ENCODE data around the gene PCDHGA3.
"Not testable (repeated sequence)": the region's sequence is repeated elsewhere in the genome, so short reads cannot be mapped to it uniquely, and the experiment has no call there.

The PCDHGA3 gene

DNA sequence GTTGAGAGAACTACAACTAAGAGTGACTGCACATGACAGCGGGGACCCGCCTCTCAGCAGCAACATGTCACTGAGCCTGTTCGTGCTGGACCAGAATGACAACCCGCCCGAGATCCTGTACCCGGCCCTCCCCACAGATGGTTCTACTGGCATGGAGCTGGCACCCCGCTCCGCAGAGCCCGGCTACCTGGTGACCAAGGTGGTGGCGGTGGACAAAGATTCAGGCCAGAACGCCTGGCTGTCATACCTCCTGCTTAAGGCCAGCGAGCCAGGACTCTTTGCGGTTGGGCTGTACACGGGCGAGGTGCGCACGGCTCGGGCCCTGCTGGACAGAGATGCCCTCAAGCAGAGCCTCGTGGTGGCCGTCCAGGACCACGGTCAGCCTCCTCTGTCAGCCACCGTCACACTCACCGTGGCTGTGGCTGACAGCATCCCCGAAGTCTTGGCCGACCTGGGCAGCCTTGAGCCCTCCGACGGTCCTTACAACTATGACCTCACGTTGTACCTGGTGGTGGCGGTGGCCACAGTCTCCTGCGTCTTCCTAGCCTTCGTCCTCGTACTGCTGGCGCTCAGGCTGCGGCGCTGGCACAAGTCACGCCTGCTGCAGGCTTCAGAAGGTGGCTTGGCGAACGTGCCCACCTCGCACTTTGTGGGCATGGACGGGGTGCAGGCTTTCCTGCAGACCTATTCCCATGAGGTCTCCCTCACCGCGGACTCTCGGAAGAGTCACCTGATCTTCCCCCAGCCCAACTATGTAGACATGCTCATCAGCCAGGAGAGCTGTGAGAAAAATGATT lies 41.0 kb downstream of the PCDHGA3 start:
- no peak overlapping the region for H3K4me3 ChIP-seq (ENCODE audit: low read length)
- H3K27ac ChIP-seq (ENCODE audit: low read length) = no peak overlapping the region
- no CpG with 5 or more reads among the region's 43 CpGs for whole genome bisulfite sequencing (ENCODE audit: insufficient coverage, insufficient read length)
- H3K4me1 ChIP-seq (ENCODE audit: control insufficient read depth, insufficient read depth, low read length) = peaks cover 1% of the 10 kb centered on the region; the same call in 1 of the 2 replicates
- DNase-seq (ENCODE audit: low read depth, low spot score) = no peak
- H3K9me3 ChIP-seq (ENCODE audit: control insufficient read depth, insufficient read depth, low read length) = peaks cover 2% of the 10 kb centered on the region
- no peaks in the 10 kb centered on the region for H3K36me3 ChIP-seq (ENCODE audit: control insufficient read depth, insufficient read depth, low read length)
- peaks cover 3% of the 10 kb centered on the region; the same call in 1 of the 2 replicates for H3K27me3 ChIP-seq (ENCODE audit: control insufficient read depth, insufficient read depth, low read length)

DNA sequence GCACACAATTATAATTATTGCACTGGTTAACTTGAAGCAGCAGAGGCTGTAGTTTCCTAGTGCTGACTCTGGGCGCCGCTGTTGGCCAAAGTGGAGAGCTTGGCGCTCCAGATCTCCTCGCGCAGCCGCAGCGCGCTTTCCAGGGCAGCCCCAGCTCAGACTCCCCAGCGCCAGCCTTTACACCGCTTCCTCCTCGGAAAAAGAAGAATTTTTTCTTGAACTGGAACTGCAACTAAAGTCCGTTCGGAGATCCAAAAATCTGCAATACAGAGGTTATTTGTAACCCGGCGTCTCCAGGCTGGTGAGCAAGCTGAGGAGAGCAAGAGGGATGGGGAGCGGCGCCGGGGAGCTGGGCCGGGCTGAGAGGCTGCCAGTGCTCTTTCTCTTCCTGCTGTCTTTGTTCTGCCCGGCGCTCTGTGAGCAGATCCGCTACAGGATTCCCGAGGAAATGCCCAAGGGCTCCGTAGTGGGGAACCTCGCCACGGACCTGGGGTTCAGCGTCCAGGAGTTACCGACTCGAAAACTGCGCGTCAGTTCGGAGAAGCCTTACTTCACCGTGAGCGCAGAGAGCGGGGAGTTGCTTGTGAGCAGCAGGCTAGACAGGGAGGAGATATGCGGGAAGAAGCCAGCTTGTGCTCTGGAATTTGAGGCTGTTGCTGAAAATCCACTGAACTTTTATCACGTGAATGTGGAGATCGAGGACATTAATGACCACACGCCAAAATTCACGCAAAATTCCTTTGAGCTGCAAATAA lies 44.1 kb downstream of the PCDHGA3 start, which contains the start of gene PCDHGB4:
Gene PCDHGB4, plus strand, starts transcription at position 142 of the 755 bp plus-strand sequence. Its CDS starts 187 bp downstream, at position 329.
- not testable (repeated sequence) for H3K9me3 ChIP-seq (ENCODE audit: control insufficient read depth, insufficient read depth, low read length); H3K36me3 ChIP-seq (ENCODE audit: control insufficient read depth, insufficient read depth, low read length); DNase-seq (ENCODE audit: low read depth, low spot score); H3K27me3 ChIP-seq (ENCODE audit: control insufficient read depth, insufficient read depth, low read length); H3K27ac ChIP-seq (ENCODE audit: low read length); H3K4me1 ChIP-seq (ENCODE audit: control insufficient read depth, insufficient read depth, low read length)
- no CpG with 5 or more reads among the region's 40 CpGs for WGBS (ENCODE audit: insufficient coverage, insufficient read length)
- peak within 1 kb of the TSS; percentile 66; the same call in 1 of the 2 replicates for H3K4me3 ChIP-seq (ENCODE audit: low read length)

DNA sequence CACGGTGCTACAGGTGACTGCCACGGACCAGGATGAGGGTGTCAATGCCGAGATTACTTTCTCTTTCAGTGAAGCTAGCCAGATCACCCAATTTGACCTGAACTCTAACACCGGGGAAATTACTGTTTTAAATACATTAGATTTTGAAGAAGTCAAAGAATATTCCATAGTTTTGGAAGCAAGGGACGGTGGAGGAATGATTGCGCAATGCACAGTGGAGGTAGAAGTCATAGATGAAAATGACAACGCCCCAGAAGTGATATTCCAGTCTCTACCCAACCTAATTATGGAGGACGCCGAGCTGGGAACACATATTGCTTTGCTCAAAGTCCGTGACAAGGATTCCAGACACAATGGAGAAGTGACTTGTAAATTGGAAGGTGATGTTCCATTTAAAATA lies 45.0 kb downstream of the PCDHGA3 start:
- H3K36me3 ChIP-seq (ENCODE audit: control insufficient read depth, insufficient read depth, low read length) = peaks cover 6% of the 10 kb centered on the region
- H3K4me1 ChIP-seq (ENCODE audit: control insufficient read depth, insufficient read depth, low read length) = peaks cover 1% of the 10 kb centered on the region; the same call in 1 of the 2 replicates
- peaks cover 3% of the 10 kb centered on the region for H3K9me3 ChIP-seq (ENCODE audit: control insufficient read depth, insufficient read depth, low read length)
- no peak for DNase-seq (ENCODE audit: low read depth, low spot score)
- no peak overlapping the region for H3K4me3 ChIP-seq (ENCODE audit: low read length)
- peaks cover 3% of the 10 kb centered on the region; the same call in 1 of the 2 replicates for H3K27me3 ChIP-seq (ENCODE audit: control insufficient read depth, insufficient read depth, low read length)
- H3K27ac ChIP-seq (ENCODE audit: low read length) = no peak overlapping the region
- no CpG with 5 or more reads among the region's 10 CpGs for WGBS (ENCODE audit: insufficient coverage, insufficient read length)

DNA sequence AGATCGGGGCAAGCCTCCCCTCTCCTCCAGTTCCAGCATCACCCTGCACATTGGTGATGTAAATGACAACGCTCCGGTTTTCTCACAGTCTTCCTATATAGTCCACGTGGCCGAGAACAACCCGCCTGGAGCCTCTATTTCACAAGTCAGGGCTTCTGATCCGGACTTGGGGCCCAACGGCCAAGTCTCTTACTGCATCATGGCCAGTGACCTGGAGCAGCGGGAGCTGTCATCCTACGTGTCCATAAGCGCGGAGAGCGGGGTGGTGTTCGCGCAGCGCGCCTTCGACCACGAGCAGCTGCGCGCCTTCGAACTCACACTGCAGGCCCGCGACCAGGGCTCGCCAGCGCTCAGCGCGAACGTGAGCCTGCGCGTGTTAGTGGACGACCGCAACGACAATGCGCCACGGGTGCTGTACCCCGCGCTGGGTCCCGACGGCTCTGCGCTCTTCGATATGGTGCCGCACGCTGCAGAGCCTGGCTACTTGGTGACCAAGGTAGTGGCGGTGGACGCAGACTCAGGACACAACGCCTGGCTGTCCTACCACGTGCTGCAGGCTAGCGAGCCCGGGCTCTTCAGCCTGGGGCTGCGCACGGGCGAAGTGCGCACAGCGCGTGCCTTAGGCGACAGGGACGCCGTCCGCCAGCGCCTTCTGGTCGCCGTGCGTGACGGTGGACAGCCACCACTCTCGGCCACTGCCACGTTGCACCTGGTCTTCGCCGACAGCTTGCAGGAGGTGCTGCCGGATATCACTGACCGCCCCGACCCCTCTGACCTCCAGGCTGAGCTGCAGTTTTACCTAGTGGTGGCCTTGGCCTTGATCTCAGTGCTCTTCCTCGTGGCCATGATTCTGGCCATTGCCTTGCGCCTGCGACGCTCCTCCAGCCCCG lies 45.8 kb downstream of the PCDHGA3 start:
- Histone ChIP-seq H3K27me3 (ENCODE audit: control insufficient read depth, insufficient read depth, low read length) (peaks cover 3% of the 10 kb centered on the region; the same call in 1 of the 2 replicates), H3K36me3 (ENCODE audit: control insufficient read depth, insufficient read depth, low read length) (peaks cover 6% of the 10 kb centered on the region), H3K4me3 (ENCODE audit: low read length) (no peak overlapping the region), H3K27ac (ENCODE audit: low read length) (no peak overlapping the region), H3K4me1 (ENCODE audit: control insufficient read depth, insufficient read depth, low read length) (peaks cover 1% of the 10 kb centered on the region; the same call in 1 of the 2 replicates), H3K9me3 (ENCODE audit: control insufficient read depth, insufficient read depth, low read length) (peaks cover 3% of the 10 kb centered on the region)
- WGBS (ENCODE audit: insufficient coverage, insufficient read length) = no CpG with 5 or more reads among the region's 77 CpGs
- DNase-seq (ENCODE audit: low read depth, low spot score) = no peak

DNA sequence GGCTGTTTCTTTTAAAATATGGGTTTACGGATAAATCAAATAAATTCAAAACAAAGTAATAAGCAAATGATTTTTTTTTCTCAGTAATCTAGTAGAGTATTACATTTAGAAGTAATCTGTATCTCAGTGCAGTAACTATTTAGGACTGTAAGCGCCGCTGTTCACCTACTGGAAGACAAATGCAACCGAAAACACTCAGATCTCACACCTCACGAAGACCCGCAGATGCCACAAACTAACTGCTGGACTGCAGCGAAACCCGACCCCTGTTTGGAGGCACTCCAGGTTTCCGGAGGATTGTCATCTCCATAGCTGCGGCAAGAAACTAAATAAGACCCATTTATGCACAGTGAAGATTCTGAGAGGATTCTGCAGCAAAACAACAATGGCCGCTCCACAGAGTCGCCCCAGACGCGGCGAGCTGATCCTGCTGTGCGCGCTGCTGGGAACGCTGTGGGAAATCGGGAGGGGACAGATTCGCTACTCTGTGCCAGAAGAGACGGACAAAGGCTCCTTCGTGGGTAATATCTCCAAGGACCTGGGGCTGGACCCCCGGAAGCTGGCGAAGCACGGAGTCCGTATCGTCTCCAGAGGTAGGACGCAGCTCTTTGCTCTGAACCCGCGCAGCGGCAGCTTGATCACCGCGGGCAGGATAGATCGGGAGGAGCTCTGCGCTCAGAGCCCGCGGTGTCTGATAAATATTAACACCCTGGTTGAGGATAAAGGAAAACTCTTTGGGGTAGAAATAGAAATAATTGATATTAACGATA lies 49.0 kb downstream of the PCDHGA3 start, which contains the start of gene PCDHGA8:
Gene PCDHGA8, plus strand, starts transcription at position 205 of the 770 bp plus-strand sequence. Its CDS starts 181 bp downstream, at position 386.
- DNase-seq (ENCODE audit: low read depth, low spot score) = no peak

DNA sequence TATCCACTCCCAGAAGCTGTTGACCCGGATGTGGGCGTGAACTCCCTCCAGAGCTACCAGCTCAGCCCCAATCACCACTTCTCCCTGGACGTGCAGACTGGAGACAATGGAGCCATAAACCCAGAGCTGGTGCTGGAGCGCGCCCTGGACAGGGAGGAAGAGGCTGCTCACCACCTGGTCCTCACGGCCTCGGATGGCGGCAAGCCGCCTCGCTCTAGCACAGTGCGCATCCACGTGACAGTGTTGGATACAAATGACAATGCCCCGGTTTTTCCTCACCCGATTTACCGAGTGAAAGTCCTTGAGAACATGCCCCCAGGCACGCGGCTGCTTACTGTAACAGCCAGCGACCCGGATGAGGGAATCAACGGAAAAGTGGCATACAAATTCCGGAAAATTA lies 49.6 kb downstream of the PCDHGA3 start:
- peaks cover 6% of the 10 kb centered on the region for H3K36me3 ChIP-seq (ENCODE audit: control insufficient read depth, insufficient read depth, low read length)
- peaks cover 1% of the 10 kb centered on the region; the same call in 1 of the 2 replicates for H3K4me1 ChIP-seq (ENCODE audit: control insufficient read depth, insufficient read depth, low read length)
- no peak overlapping the region for H3K4me3 ChIP-seq (ENCODE audit: low read length)
- peaks cover 1% of the 10 kb centered on the region; the same call in 1 of the 2 replicates for H3K27me3 ChIP-seq (ENCODE audit: control insufficient read depth, insufficient read depth, low read length)
- peaks cover 3% of the 10 kb centered on the region for H3K9me3 ChIP-seq (ENCODE audit: control insufficient read depth, insufficient read depth, low read length)
- WGBS (ENCODE audit: insufficient coverage, insufficient read length) = no CpG with 5 or more reads among the region's 21 CpGs
- no peak for DNase-seq (ENCODE audit: low read depth, low spot score)
- H3K27ac ChIP-seq (ENCODE audit: low read length) = no peak overlapping the region

More for the DNA sequence above, 49.0 kb downstream of the PCDHGA3 start, which contains the start of gene PCDHGA8:
- H3K4me3 ChIP-seq (ENCODE audit: low read length) = no peak within 1 kb of the TSS
- H3K27ac ChIP-seq (ENCODE audit: low read length) = no peak within 1 kb of the TSS
- peaks cover 3% of the 10 kb centered on the region; the same call in 1 of the 2 replicates for H3K27me3 ChIP-seq (ENCODE audit: control insufficient read depth, insufficient read depth, low read length)
- no CpG with 5 or more reads among the region's 38 CpGs for WGBS (ENCODE audit: insufficient coverage, insufficient read length)
- H3K9me3 ChIP-seq (ENCODE audit: control insufficient read depth, insufficient read depth, low read length) = peaks cover 3% of the 10 kb centered on the region
- H3K36me3 ChIP-seq (ENCODE audit: control insufficient read depth, insufficient read depth, low read length) = peaks cover 6% of the 10 kb centered on the region
- H3K4me1 ChIP-seq (ENCODE audit: control insufficient read depth, insufficient read depth, low read length) = peaks cover 1% of the 10 kb centered on the region; the same call in 1 of the 2 replicates

DNA sequence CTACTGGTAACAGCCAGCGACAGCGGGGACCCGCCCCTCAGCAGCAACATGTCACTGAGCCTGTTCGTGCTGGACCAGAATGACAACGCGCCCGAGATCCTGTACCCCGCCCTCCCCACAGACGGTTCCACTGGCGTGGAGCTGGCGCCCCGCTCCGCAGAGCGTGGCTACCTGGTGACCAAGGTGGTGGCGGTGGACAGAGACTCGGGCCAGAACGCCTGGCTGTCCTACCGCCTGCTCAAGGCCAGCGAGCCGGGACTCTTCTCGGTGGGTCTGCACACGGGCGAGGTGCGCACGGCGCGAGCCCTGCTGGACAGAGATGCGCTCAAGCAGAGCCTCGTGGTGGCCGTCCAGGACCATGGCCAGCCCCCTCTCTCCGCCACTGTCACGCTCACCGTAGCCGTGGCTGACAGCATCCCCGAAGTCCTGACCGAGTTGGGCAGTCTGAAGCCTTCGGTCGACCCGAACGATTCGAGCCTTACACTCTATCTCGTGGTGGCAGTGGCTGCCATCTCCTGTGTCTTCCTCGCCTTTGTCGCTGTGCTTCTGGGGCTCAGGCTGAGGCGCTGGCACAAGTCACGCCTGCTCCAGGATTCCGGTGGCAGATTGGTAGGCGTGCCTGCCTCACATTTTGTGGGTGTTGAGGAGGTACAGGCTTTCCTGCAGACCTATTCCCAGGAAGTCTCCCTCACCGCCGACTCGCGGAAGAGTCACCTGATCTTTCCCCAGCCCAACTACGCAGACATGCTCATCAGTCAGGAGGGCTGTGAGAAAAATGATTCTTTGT lies 51.0 kb downstream of the PCDHGA3 start:
- not testable (repeated sequence) for H3K4me3 ChIP-seq (ENCODE audit: low read length); DNase-seq (ENCODE audit: low read depth, low spot score); H3K9me3 ChIP-seq (ENCODE audit: control insufficient read depth, insufficient read depth, low read length); H3K27me3 ChIP-seq (ENCODE audit: control insufficient read depth, insufficient read depth, low read length); H3K27ac ChIP-seq (ENCODE audit: low read length); H3K4me1 ChIP-seq (ENCODE audit: control insufficient read depth, insufficient read depth, low read length); H3K36me3 ChIP-seq (ENCODE audit: control insufficient read depth, insufficient read depth, low read length)
- no CpG with 5 or more reads among the region's 53 CpGs for WGBS (ENCODE audit: insufficient coverage, insufficient read length)
